GM08714 (cell line): ENCODE data around the gene NKAPD1.
A peak's percentile ranks its signal among the peaks of the same experiment; 100 is the strongest.
"Not testable (repeated sequence)": the region's sequence is repeated elsewhere in the genome, so short reads cannot be mapped to it uniquely, and the experiment has no call there.

Source experiments
- H3K4me3 ChIP-seq: fragments of 200-500 bp; sonication (Bioruptor generic); 2 replicates; pipeline ENCODE4 v1.5.1; 2014; ENCODE audit warnings: mild to moderate bottlenecking, low read length, inconsistent platforms
- ZNF274 ChIP-seq: IDR thresholded peaks from 2 replicates; pipeline ENCODE4 v1.6.1; 2012; ENCODE audit warnings: mild to moderate bottlenecking, low read depth, low read length

The NKAPD1 gene

DNA sequence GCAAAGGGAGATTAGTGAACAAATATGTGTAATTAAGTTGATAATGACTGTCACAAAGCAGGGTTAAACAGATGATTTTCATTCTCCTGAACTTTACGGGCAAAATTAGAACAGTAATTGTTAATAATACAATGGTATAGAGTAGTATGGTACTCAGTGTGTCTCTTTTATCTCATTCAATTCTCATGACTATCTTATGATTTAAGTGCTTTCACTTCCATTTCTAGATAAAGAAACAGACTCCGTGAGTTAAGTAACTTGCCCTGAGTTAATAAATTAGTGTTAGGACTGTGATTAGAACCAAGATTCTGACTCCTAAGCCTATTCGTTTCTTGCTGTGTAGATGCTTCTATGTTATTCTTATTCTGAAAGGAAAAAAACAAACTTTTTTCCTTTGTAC lies 22.3 kb upstream of the NKAPD1 start:
- peak overlapping the region; percentile 55; the same call in 1 of the 2 replicates for H3K4me3 ChIP-seq
- no peak for TF ChIP-seq ZNF274

DNA sequence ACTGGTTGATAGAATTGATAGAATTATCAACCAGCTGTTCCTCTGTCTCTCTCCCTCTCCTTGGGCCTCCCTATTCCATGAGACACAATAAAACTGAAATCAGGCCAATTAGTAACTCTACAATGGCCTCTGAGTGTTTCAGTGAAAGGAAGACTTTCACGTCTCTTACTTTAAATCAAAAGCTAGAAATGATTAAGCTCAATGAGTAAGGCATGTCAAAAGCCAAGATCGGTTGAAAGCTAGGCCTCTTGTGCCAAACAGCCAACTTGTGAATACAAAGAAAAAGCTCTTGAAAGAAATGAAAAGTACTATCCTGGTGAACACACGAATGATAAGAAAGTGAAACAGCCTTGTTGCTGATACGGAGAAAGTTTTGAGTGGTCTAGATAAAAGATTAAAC lies 16.9 kb upstream of the NKAPD1 start:
- TF ChIP-seq ZNF274: no peak
- no peak overlapping the region for H3K4me3 ChIP-seq

DNA sequence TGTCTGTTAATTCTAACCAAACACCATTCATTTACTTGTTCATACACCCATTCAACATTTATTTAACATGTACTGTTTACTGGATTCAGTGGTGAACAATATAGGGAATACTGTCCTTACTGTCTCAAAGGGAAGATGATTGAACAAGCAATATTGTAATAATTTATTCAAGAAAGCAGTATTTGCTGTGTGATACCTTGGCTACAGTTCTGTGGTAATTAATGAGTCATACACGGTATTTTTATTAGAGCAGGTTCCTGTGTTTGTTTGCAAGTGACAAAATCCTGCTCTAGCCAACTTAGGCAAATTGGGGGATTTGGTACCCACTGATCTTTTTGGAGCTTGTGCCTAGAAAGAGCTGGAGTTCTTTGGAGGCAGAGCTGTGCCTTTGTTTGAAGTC lies 16.0 kb upstream of the NKAPD1 start:
- no peak for TF ChIP-seq ZNF274
- H3K4me3 ChIP-seq: no peak overlapping the region

DNA sequence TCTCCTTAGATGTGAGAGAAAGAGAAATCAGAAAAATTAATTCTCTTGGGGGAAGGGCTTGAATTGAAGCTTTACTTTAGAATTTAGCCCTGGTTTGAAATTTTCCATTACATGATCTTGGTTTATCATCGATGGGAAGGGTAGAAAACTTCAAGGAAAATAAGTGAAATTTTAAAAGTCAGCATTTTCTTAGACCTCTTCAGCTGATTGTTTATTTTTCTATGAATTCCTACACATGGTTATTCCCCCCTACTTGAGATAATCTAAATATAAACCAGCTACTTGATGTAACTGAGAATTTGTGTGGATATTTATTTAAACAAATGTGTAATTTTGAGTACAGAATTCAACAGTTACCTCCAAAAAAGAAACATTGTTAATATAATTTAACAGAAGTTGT lies 11.2 kb upstream of the NKAPD1 start:
- no peak overlapping the region for H3K4me3 ChIP-seq
- TF ChIP-seq ZNF274: no peak

DNA sequence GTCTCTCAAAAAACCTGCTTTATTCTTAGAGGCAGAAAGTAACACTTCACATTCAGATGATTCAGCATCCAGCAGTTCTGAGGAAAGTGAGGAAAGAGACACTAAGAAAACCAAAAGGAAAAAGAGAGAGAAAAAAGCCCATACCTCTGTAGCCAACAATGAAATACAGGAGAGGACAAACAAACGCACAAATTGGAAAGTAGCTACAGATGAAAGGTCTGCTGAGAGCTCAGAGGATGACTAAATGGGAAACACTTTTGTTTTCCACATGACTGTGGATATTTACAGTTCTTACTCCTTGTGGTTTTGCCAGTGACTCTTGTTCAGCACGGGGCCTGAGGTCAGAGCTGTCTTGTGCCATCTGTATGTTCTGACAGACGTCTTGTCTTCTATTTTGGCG lies 8.6 kb downstream of the NKAPD1 start:
- no peak for TF ChIP-seq ZNF274
- H3K4me3 ChIP-seq: no peak overlapping the region

DNA sequence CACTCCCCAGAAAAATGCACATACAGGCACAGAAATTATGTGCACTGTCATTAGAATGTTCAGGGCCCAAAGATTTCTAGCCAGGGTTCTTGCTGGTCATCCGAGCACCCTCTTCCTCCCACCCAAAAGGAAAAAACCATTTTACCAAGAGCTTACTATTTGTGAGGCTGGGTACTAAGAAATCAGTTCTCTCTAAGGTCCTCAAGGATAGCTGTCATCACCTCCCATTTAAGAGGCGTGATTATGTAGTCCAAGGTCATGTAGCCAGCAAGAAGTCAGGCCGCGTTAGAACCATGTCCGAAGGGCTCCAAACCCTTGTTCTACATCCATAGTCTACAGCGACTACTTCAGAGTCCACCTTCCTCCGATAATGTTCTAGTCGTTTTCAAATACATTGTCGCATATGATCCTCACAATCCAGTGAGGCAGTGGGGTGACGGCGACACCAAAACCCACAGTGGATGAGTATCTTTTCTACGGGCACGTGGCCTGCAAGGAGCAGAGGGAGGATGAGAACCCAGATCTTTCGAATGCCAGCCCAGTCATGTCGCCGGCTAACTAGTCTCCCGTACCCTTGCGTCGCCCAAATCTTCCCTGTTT lies 11.8 kb downstream of the NKAPD1 start:
- peak overlapping the region; percentile 99 for H3K4me3 ChIP-seq
- no peak for TF ChIP-seq ZNF274

DNA sequence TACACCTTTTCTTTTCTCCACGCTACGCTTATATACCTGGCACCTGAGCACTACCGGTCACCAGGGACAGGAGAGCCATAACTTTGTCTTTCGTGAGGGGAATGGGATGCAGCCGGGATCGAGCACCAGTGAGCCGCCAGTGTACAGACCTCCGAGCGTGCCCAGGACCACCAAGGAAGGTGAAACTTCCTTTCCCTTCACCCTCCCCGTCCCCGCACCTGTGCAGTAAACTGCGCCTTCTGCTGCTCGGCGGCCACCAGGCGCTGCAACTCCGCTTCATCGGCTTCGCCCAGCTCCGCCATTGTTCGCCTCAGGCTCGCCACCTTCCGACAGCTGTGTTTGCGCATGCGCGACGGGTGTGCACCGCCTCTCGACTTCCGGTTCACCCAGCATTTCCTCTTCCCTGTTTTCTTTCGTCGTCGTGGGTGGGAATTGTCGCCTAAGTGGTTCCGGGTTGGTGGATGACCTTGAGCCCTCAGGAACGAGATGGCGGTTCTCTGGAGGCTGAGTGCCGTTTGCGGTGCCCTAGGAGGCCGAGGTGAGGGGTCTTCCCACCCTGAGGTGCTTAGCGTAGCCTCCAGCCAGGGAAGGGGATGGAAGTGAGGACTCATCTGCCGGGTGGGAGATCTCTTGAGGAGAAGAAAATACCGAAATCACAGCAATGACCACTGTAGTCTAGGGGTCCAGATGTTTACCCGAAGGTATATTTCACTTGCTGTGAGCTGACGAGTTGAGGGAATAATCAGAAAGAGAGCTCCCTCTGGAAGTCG lies 12.5 kb downstream of the NKAPD1 start, which contains the start of the genes SDHD and TIMM8B:
SDHD (plus strand) TSS at position 452 of the 770 bp plus-strand sequence; CDS start at position 487, 35 bp downstream.
TIMM8B (minus strand) TSS at position 335 of the 770 bp plus-strand sequence; CDS start at position 302, 33 bp downstream.
- TF ChIP-seq ZNF274: no peak
- H3K4me3 ChIP-seq: peak within 1 kb of the TSS; percentile 99

DNA sequence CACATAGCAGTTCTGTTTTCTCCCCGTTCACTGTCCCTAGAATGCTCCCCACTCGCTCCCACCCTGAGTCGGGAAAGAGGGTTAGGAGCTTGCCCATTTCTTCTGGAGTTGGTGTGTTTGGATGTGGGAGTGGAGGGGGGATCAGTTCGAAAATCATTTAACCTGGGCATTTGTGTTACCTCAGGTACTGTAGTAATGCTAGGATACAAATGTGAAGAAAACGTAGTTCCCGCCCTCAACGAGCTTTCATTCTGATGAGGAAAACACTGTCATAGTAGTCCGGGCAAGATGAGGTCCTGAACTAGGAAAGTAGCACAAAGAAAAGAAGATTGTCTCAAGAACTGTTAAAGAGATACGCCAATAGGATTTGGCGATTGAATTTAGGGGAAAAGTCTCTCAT lies 13.1 kb downstream of the NKAPD1 start:
- H3K4me3 ChIP-seq: peak overlapping the region; percentile 99
- TF ChIP-seq ZNF274: no peak

DNA sequence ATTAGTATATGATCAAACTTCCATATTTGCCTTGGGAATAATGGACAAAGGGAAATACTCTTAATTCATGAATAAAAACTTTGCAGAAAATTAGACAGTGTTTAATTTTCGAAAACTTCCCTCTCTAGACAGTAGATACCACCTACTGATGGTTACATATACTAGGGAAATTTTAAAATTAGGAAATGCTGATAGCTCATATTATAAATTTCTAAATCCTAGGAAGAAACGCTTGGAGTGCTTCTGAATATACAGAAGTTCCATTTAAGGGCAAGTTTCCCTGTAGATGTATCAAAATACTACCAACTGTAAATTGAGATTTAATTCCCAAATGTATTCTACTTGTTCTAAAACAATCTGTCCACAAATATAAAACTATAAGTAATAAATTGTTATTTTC lies 21.2 kb downstream of the NKAPD1 start:
- H3K4me3 ChIP-seq: not testable (repeated sequence)

DNA sequence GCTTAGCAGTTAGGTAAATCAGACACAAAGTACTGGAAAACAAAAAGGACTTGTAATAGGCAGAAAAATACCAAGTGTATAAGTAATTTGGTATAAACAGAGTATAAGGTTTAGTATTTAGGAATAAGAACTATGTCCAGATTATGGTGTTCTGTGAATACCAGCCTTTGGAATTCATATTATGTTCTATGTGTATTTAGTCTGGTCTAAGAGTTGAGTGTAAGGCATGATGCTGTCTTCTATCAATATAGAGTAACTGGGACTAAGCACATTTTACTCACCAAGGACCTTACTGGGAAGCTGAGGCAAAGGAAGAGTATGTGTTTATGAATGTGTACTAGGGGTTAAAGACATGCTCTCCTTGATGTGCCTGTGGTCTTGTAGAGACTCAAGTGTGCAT lies 22.1 kb downstream of the NKAPD1 start:
- no peak for TF ChIP-seq ZNF274
- no peak overlapping the region for H3K4me3 ChIP-seq

DNA sequence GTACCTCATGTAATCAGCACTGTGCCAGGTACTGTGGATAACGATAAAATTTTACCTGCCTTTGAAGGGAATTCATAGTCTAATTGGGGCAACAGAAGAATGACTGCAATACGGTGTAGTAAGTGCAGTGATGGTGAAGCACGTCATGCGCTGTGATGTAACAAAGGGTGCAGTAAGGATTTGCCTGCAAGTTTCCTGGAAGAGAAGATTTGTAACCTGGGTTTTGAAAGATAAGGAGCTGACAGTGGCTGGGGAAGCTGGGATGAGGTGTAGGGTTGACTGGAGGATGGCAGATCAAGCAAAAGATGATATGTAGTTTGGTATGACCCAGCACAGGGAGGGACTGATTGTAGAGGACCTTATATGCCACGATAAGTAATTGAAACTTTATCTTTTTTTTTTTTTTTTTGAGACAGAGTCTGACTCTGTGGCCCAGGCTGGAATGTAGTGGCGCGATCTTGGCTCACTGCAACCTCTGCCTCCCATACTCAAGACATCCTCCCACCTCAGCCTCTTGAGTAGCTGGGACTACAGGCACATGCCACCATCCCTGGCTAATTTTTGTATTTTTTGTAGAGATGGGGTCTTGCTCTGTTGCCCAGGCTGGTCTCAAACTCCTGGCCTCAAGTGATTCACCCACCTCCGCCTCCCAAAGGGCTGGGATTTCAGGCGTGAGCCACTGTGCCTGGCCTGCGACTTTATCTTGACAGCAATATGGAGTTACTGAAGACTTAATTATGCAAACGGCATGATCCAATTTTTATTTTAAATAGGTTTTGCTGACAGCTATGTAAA lies 23.8 kb downstream of the NKAPD1 start:
- no peak overlapping the region for H3K4me3 ChIP-seq
- TF ChIP-seq ZNF274: no peak

DNA sequence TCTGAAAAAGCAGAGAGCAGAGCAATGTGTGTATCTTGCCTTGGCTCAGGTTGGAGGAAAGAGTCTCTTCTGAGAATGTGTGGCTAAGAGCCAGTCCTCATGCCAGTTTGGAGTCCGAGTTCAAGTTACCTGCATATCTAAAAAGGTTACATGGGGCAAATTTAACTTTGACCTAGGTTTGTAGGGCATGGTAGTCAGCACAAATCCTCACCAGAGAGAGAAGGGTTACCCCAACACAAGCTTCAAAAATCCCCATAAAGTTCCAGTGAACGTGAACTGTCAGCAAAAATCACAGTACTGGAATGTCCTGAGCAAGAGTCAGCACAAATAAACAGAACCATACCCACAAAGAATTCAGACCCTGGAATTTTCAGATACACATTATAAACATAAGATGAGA lies 26.4 kb downstream of the NKAPD1 start:
- no peak for TF ChIP-seq ZNF274

DNA sequence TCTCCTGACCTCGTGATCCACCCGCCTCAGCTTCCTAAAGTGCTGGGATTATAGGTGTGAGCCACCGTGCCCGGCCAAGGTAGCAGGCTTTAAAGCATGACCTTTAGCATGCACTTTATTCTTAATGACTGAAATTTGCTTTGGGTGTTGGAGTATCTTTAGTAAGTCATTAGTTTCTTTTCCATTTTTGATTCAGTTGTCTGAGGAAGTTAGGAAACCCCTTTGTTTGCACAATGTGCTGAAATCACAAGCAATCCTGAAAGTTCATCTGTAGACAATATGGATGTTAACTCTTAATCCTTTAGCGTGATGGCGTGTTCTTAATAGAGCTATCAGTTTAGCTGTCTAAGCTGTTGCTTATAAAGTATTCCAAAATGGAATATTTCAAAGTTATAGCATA lies 29.3 kb downstream of the NKAPD1 start:
- no peak overlapping the region for H3K4me3 ChIP-seq
- TF ChIP-seq ZNF274: no peak

More for the DNA sequence above, 26.4 kb downstream of the NKAPD1 start:
- no peak overlapping the region for H3K4me3 ChIP-seq

DNA sequence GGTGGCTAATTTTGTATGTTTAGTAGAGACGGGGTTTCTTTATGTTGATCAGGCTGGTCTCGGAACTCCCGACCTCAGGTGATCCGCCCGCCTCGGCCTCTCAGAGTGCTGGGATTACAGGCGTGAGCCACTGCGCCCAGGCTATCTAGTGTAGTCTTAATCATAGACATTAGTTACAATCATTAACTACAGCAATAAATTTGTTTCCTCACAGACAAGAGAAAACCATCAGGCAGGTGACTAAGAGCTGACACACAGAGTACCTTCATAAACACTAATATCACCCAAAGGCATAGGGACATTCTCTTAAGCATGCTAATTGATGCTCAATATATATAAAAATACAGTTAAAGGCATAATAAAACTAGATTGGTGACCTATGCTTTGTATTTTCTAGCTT lies 32.0 kb downstream of the NKAPD1 start:
- H3K4me3 ChIP-seq: no peak overlapping the region
- no peak for TF ChIP-seq ZNF274
